GM21717 (cell line): ENCODE measurements around the gene NLRP1.

ENCODE experiments used
- ATAC-seq: cut with Tn5 transposase; IDR thresholded peaks from one replicate; pipeline ENCODE4 v1.9.1; 2021; ENCODE audit warnings: mild to moderate bottlenecking, moderate library complexity; ENCODE audit not compliant: unreplicated experiment

NLRP1 gene

DNA sequence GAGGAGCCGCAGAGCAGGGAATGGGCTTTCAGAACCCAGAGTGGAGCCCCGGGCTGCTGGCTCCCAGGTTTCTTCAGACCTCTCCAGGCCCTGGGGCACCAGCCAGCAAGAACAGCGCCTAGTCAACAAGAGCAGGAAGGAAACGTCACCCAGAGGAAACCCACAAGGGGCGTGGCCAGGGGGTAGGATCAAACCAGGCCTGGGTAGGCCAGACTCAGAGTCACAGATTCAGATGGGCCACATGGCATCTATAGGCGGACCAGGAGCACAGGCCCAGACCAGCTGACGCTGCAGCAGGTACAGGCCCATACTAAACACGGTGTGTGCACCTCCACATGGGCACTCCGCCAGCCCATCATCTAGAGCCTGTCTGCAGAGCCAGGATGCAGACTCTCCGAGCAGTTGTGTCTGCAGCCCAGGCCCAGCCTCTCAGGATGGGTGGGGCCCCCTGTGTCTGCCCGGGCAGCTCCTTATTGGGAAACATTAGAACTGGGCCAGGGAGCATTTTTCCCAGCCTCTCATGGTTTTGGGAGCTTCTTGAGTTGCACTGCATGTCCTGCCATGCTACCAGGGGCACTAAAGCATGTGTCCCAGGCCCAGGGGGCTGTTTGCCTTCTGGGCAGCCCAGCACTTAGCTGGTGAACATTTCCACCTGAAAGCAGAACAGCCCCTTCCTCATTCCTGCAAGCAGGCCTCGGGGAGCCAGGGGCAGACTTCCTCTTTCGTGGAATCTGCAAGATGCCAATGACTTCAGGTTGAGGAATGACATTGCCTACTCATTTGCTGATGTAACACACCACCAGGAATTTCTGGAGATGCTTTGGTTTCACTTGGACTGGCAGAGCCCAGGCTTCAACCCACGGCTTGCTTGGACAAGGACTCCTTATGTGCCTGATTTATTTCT, at the start of gene NLRP1:
NLRP1 (minus strand) TSS at position 127 of the 904 bp plus-strand sequence. CDS start 552 bp downstream, outside the sequence.
- peak; percentile 88 for ATAC-seq

DNA sequence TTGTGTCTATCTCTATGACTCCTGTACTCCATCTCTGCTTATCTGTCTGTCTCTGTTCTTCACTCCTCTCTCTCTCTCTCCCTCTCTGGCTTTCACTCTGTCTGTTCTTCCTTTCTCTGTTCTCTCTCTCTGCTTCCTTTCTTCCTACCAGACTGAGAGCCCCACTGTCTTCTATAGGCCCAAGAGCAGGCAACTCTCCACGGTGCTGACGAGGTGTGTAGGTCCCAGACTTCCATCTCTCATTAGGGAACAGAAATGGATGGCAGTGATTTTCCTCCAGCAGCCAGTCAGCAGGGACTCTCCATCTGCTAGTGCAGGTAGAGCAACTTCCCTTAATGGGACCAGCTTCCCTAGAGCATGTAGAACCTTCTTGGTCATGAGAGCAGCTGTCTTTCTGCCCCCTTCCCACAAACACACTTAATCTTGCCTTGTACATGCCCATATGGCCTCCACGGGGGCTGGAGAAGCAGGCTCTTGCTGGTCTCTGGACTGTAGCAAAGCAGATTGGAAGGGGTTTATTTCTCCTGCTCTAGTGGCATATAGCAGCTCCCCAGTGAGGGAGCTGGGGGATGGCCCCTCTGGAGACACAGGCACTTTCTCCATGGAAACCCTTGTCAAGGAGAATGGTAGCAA, 47.8 kb upstream of the NLRP1 start:
- ATAC-seq, result no peak

GRCh38 chr17:5630434-5630833, 46.1 kb upstream of the NLRP1 start:
- ATAC-seq, result no peak

DNA sequence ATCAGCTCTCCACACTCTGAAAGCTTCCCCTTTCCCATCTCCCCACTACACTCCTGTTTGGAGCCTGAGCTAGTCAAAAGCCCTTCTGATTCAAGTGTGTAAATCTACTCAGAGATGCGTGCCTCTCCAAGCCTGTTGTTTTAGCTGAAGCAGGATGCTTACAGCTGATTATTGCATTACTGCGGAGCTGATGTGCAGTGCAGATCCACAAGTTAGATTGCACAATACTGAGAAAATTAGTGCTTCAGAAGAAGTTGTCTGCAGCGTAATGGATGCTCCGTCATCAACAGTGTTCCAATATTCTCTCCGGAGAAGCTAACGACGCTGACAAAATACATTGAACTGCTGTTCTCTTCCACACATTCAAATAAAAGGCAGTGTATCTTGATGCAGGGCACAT, 44.8 kb upstream of the NLRP1 start:
- ATAC-seq, result no peak

DNA sequence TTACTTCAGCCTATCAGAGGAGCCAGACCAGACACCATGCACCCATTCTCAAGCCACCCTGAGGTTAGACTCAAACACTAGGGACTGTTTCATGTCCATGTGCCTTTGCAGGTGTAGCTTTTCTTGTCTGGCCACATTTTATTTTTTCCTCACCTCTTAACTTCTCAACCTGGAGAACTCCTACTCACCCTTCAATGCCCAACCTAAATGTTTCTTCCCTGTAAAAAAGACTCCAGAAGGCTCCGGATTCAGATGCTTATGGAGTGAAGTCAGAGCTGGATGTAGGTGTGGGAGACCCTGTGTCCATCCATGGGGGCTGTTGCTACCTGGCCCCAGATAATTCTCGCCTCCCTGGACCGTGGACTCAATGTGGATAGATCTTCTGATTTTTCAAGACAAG, 44.0 kb upstream of the NLRP1 start:
- no peak for ATAC-seq

- ATAC-seq, result no peak
Measured at GRCh38 chr17:5624211-5624610, 39.9 kb upstream of the NLRP1 start.

- ATAC-seq, result no peak
Measured at GRCh38 chr17:5621729-5622128, 37.4 kb upstream of the NLRP1 start.

- no peak for ATAC-seq
Measured at GRCh38 chr17:5621026-5621425, 36.7 kb upstream of the NLRP1 start.

- ATAC-seq, result no peak
Measured at GRCh38 chr17:5619088-5619740, 34.9 kb upstream of the NLRP1 start.

- ATAC-seq, result no peak
Measured at GRCh38 chr17:5618476-5618875, 34.2 kb upstream of the NLRP1 start.

GRCh38 chr17:5615476-5615875, 31.2 kb upstream of the NLRP1 start:
- no peak for ATAC-seq

DNA sequence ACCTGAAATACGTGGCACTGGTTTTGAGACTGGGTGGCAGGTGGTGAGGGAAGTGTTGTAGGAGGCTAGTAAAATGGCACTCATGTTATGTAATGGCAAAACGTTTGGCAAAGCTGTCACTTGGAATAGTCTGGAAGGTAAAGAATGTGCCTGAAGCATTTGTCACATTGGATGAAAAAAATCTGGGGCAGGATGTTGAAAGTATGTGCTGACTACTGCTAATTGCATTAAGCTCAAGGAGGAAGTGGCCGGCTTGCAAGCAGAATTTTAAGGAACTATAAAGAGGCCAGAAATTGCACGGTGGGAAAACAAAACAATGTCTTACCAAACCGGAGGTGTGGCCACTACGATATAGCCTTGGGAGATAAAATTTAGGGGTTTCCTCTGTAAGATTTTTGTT, 26.6 kb upstream of the NLRP1 start:
- ATAC-seq, result no peak

GRCh38 chr17:5608399-5609112, 24.2 kb upstream of the NLRP1 start:
- no peak for ATAC-seq

DNA sequence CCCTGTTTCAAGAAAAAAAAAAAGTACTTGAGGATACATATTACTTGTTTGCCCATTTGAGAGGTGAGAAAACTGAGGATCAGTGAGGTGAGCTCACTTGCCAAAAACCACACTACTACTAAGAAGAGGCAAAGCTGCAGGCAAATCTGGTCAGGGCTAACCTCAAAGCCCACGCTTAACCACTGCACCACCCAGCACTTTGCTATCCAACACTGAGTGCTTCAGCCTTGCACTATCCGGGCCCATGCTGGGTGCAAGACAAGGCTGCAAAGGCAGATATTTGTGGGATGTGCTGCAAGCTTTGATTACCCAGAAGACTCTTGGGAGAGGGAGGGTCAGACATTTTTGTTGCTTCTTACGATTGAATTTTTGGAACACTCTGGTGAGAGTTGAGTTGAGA, 23.6 kb upstream of the NLRP1 start:
- ATAC-seq, result no peak

DNA sequence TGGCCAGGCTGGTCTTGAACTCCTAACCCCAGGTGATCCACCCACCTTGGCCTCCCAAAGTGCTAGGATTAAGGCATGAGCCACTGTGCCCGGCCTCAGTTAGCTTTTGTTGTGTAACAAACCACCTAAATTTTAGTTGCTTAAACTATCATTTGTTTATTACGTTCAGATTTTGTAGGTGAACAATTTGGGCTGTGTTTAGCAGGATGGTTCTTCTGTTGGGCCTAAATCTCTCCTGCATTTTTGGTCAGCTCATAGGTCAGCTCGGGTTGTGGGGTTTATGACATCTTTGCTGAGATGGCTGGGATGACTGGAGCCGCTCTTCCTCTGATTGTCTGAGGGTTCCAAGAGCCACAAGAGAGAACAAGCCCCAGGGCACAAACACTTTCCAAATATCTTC, 21.1 kb upstream of the NLRP1 start:
- no peak for ATAC-seq

GRCh38 chr17:5600041-5600440, 15.7 kb upstream of the NLRP1 start:
- ATAC-seq, result no peak

GRCh38 chr17:5598457-5598856, 14.1 kb upstream of the NLRP1 start:
- ATAC-seq, result no peak

GRCh38 chr17:5596421-5596820, 12.1 kb upstream of the NLRP1 start:
- no peak for ATAC-seq

- ATAC-seq, result no peak
Measured at GRCh38 chr17:5595831-5596230, 11.5 kb upstream of the NLRP1 start.

GRCh38 chr17:5592382-5592781, 8.1 kb upstream of the NLRP1 start:
- no peak for ATAC-seq

- ATAC-seq, result no peak
Measured at GRCh38 chr17:5591966-5592365, 7.7 kb upstream of the NLRP1 start.
